Hematopoietic multipotent progenitor cell treated with erythropoietin and hydrocortisone succinate and interleukin-3 and kit ligand, for 4 days (in vitro differentiated cells): ENCODE measurements around the gene CD46.

Experiments used
- DNase-seq: peaks from one replicate; pipeline ENCODE4 v3.0.0-alpha.2; 2015

Gene CD46

DNA sequence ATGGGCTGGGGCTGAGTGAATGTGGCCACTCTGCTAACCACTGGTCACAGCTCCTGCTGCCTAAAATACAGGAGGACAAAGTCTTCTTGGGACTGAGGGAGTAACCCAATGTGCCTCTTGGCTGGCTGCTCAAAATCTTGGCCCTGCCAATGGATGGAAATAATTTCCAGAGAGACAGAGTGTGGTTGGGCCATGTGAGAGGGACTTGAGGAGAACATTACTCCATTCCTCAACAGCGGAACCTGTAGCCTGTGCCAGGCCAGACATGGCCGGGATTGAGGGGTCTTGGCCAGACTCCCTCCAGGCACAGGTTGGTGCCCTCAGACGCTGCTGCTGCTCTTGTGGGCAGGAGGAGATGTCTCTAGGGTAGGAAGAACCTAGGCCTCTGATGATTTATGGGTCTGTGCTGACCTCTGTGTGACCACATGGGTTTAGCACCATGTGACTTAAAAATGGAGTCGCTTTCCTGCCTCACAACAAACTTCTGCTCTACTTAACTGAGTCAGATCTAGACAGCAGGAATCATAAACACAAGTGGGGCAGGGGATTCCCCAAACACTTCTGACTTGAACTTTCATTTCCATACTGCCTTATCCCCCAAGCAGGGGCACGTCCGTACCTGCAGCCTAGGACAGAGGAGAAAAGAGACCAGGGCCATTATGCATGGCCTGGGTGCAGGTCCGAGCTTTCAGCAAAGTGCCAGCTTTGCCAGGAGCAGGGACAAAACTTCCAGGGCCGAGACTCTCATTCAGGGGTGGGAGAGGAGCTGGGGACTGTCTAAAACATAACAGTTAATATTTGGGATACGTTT lies 79.9 kb downstream of the CD46 start:
- DNase-seq, result no peak

DNA sequence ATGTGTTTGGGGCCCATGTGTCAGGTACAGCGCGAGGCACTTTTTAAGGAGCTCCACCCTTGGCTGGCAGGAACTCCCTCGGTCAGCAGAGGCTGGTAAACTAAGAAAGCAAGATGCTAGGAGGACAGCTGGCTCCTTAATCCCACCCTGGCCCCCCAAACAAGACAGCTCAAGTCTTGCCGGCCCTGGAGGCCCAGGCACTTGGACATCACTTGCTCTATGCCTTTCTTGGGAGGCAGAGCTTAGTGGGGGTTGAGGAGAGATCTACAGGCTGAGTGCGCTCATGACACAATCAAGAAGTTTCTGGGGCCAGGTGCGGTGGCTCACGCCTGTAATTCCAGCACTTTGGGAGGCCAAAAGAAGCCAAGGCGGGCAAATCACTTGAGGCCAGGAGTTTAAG lies 80.9 kb downstream of the CD46 start:
- no peak for DNase-seq

GRCh38 chr1:207833381-207833780 lies 81.5 kb downstream of the CD46 start:
- DNase-seq, result peak; percentile 40

- no peak for DNase-seq
Measured at GRCh38 chr1:207833956-207834660, 82.3 kb downstream of the CD46 start.

GRCh38 chr1:207835958-207836357 lies 84.1 kb downstream of the CD46 start:
- no peak for DNase-seq

DNA sequence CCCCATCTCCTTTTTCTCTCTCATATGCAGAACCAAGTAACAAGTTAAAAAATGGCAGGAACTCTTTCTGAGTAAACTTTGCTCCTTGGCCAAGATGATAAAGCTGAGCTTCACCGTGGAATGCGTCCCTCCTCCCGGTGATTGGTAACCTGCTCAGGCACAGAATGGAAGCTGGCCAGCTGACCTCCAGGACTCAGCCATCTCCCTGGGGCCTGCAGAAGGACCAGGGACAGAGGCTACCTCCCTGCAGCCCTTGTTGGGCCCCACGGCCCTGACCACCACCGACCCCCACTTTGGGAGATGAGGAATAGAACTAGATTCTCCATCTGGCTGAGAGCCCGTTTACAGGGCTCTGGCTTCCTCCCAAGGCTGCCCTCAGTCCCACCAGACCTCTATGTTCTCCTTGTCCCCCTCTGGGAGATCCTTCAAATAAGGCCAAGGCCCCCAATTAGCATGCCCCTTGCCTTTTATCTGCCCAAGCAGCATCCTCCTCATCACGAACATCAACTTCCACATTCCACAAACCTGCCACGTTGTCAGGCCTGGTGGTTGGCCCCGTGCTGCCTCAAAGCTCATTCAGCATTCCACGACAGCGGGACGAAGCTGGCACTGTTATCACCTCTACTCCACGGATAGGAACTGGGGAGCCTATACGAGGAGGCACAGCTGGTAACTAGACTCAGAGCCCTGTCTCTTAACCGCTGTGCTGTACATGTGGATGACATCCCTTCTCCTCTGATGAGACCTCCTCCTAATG lies 84.9 kb downstream of the CD46 start:
- peak; percentile 55 for DNase-seq

GRCh38 chr1:207837673-207838072 lies 85.8 kb downstream of the CD46 start:
- DNase-seq, result no peak

DNA sequence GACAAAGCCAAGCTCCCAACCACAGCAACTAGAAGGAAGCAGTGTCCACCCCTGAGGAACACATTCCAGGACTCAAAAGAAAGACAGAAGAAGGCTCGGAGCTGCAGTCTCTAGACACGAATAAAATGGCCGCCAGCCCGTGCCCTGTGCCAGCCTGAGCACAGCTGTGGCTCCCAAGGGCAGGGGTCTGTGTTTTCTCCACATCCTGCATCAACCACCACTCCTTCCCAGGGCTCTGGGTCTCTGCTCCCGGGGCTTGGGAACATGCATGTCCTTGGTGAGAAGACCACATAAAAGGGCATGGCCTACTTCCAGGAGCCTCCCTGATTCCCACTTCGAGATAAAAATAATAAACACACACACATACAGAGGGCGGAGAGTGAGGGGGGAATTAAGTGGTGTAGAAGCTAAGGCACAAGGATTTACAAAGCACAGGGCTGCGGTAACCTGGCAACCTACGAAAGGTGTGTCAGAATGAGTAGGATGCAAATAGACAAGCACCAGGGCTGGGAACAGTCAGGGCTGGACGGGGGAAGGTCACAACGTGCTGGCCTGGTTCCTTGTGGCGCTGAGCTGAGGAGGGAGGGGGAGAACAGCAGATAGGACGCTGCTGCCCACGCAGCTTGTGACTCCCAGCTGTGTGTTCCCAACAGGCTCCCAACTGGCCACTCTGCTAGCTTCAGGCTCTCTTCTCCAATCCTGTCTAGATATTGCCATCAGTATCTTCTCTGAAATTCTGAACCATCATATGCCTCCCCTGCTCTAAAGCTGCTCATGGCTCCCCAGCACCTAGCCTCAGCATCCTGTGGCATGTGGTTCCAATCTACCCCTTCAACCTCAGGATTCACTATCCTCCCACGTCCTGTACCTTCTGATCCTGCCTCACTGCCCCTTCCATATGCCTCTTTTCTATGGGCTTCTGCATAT lies 86.6 kb downstream of the CD46 start:
- no peak for DNase-seq

GRCh38 chr1:207839083-207839413 lies 87.2 kb downstream of the CD46 start:
- no peak for DNase-seq

GRCh38 chr1:207840380-207840779 lies 88.5 kb downstream of the CD46 start:
- DNase-seq, result no peak

DNA sequence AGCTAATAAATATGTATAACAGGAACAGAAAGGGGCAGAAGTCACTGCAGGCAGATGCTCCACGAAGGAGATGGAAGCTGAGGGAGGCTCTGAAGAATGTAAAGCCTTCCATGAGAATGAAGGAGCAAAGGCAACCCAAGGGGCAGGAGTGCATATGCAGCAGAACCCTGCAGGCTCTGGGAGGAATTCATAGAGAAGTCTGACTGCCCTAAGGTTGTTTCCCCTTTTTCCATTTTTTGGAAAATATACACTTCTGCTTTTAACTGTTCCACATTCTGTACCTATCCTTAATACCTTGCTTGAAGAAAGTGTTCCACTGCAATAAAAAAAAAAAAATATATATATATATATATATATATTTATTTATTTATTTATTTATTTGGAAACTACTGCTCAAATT lies 89.4 kb downstream of the CD46 start:
- no peak for DNase-seq

DNA sequence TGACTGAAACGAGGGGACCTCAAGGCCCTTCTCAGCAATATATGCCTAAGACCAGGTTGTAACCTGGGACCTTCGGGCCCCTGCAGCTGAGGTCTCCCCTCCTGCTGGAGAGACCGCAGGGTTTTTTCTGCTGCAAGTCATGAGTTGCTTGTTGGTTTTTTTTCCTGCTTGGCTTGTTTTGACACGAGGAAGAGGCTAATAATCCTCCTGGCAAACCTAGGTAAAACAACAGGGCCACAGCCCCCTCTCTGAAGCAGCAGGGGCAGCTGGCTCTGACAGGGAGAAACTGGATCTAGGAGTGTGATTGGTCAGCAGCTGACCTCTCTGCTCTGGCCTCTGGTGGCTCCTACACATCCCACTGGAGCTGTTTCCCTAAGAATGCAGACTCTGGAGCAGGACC lies 90.0 kb downstream of the CD46 start:
- no peak for DNase-seq

GRCh38 chr1:207842506-207842905 lies 90.7 kb downstream of the CD46 start:
- no peak for DNase-seq

- DNase-seq, result peak; percentile 85
Measured at GRCh38 chr1:207844371-207844770, 92.5 kb downstream of the CD46 start.
